ENCODE results near the gene CSTPP1.

- no peak for TF ChIP-seq CTCF (IDR thresholded peaks at IDR 0.05)
- no peak for TF ChIP-seq POLR2A (IDR thresholded peaks at IDR 0.05)
These were observed 245.8 kb downstream of the CSTPP1 start for GRCh38 chr11:47182380-47182779.
